MM.1S (cell line): ENCODE data around the gene CCDC80.

Experiments
- DNase-seq: peaks from one replicate; pipeline ENCODE4 v3.0.0-alpha.2; 2015
- H2AFZ ChIP-seq: fragments of 300-600 bp; sonication (generic); 2 replicates; pipeline ENCODE4 v1.6.0; 2016; ENCODE audit warnings: antibody characterized with exemption, low read length
- H3F3A ChIP-seq: fragments of 300-600 bp; sonication (generic); 2 replicates; pipeline ENCODE4 v1.6.1; 2016; ENCODE audit warnings: mild to moderate bottlenecking, antibody characterized with exemption, low read length, moderate library complexity, mixed read lengths; ENCODE audit not compliant: insufficient read depth
- H3K27ac ChIP-seq: fragments of 300-600 bp; sonication (generic); 2 replicates; pipeline ENCODE4 v1.5.1; 2016; ENCODE audit warnings: mild to moderate bottlenecking, low read length
- H3K27me3 ChIP-seq: fragments of 300-600 bp; sonication (generic); replicated peaks from 2 replicates; pipeline ENCODE4 v1.6.0; 2016; ENCODE audit warnings: low read length; ENCODE audit not compliant: insufficient read depth
- H3K36me3 ChIP-seq: fragments of 300-600 bp; sonication (generic); replicated peaks from 2 replicates; pipeline ENCODE4 v1.6.1; 2016; ENCODE audit warnings: mild to moderate bottlenecking, low read length, mixed read lengths; ENCODE audit not compliant: insufficient read depth
- H3K4me1 ChIP-seq: fragments of 300-600 bp; sonication (generic); 2 replicates; pipeline ENCODE4 v1.6.1; 2016; ENCODE audit warnings: low read length, mixed read lengths
- H3K4me2 ChIP-seq: fragments of 300-600 bp; sonication (generic); 2 replicates; pipeline ENCODE4 v1.6.0; 2016; ENCODE audit warnings: low read depth, low read length
- H3K4me3 ChIP-seq: fragments of 300-600 bp; sonication (generic); 2 replicates; pipeline ENCODE4 v1.5.1; 2016; ENCODE audit warnings: low read length, mixed read lengths
- H3K79me2 ChIP-seq: fragments of 300-600 bp; sonication (generic); 2 replicates; pipeline ENCODE4 v1.6.1; 2016; ENCODE audit warnings: mixed run types, low read length, mixed read lengths
- H3K9ac ChIP-seq: fragments of 300-600 bp; sonication (generic); 2 replicates; pipeline ENCODE4 v1.6.1; 2016; ENCODE audit warnings: low read length, mixed read lengths
- H3K9me2 ChIP-seq: fragments of 300-600 bp; sonication (generic); replicated peaks from 2 replicates; pipeline ENCODE4 v1.6.1; 2016; ENCODE audit warnings: mild to moderate bottlenecking, low read length, mixed read lengths; ENCODE audit not compliant: insufficient read depth
- H3K9me3 ChIP-seq: fragments of 300-600 bp; sonication (generic); replicated peaks from 2 replicates; pipeline ENCODE4 v1.6.1; 2016; ENCODE audit warnings: mild to moderate bottlenecking, low read length, mixed read lengths; ENCODE audit not compliant: insufficient read depth
- H4K20me1 ChIP-seq: fragments of 300-600 bp; sonication (generic); 2 replicates; pipeline ENCODE4 v1.6.1; 2016; ENCODE audit warnings: mild to moderate bottlenecking, low read length, moderate library complexity, mixed read lengths; ENCODE audit not compliant: insufficient read depth
- CTCF ChIP-seq: fragments of 300-600 bp; sonication (generic); IDR thresholded peaks from 2 replicates; pipeline ENCODE4 v1.5.1; 2016; ENCODE audit warnings: antibody characterized with exemption, low read length, mixed read lengths
- EZH2 ChIP-seq: fragments of 300-600 bp; sonication (generic); optimal IDR thresholded peaks from 2 replicates; pipeline ENCODE3; 2017; ENCODE audit warnings: low read depth, mild to moderate bottlenecking, antibody characterized with exemption, low read length, mixed read lengths
- EZH2phosphoT487 ChIP-seq: fragments of 300-600 bp; sonication (generic); IDR thresholded peaks from 2 replicates; pipeline ENCODE4 v1.6.1; 2018; ENCODE audit warnings: antibody characterized with exemption, low read length

CCDC80 gene

GRCh38 chr3:112585782-112586181, 55.2 kb downstream of the CCDC80 start:
- no peak for TF ChIP-seq EZH2phosphoT487
- TF ChIP-seq EZH2 = no peak
- TF ChIP-seq CTCF = no peak
- Histone ChIP-seq H3K9ac (no peak overlapping the region), H3K79me2 (no peaks in the 10 kb centered on the region), H3K4me3 (no peak overlapping the region), H4K20me1 (no peaks in the 10 kb centered on the region), H3K4me2 (no peak overlapping the region), H3F3A (no peaks in the 10 kb centered on the region), H2AFZ (no peak overlapping the region), H3K27me3 (no peaks in the 10 kb centered on the region), H3K9me3 (no peaks in the 10 kb centered on the region), H3K9me2 (no peaks in the 10 kb centered on the region), H3K27ac (no peak overlapping the region), H3K36me3 (no peaks in the 10 kb centered on the region), H3K4me1 (peaks cover 8% of the 10 kb centered on the region; the same call in 1 of the 2 replicates)
- DNase-seq = no peak

GRCh38 chr3:112583105-112583504, 57.8 kb downstream of the CCDC80 start:
- Histone ChIP-seq H3K9me3 (no peaks in the 10 kb centered on the region), H3K9ac (no peak overlapping the region), H3K4me2 (no peak overlapping the region), H3K79me2 (no peaks in the 10 kb centered on the region), H2AFZ (no peak overlapping the region), H3K36me3 (no peaks in the 10 kb centered on the region), H3K4me3 (no peak overlapping the region), H3F3A (no peaks in the 10 kb centered on the region), H3K27ac (no peak overlapping the region), H3K4me1 (peaks cover 8% of the 10 kb centered on the region; the same call in 1 of the 2 replicates), H3K9me2 (no peaks in the 10 kb centered on the region), H4K20me1 (no peaks in the 10 kb centered on the region), H3K27me3 (no peaks in the 10 kb centered on the region)
- DNase-seq = no peak
- TF ChIP-seq CTCF (no peak), EZH2phosphoT487 (no peak), EZH2 (no peak)

- H3K4me1 ChIP-seq = peaks cover 6% of the 10 kb centered on the region; the same call in 1 of the 2 replicates
- H3K4me2 ChIP-seq = no peak overlapping the region
- H3K79me2 ChIP-seq = no peaks in the 10 kb centered on the region
- no peaks in the 10 kb centered on the region for H3K9me2 ChIP-seq
- no peaks in the 10 kb centered on the region for H3F3A ChIP-seq
- no peaks in the 10 kb centered on the region for H4K20me1 ChIP-seq
- H3K27ac ChIP-seq = no peak overlapping the region
- H3K9me3 ChIP-seq = no peaks in the 10 kb centered on the region
- no peak overlapping the region for H3K9ac ChIP-seq
- no peaks in the 10 kb centered on the region for H3K27me3 ChIP-seq
- no peak overlapping the region for H3K4me3 ChIP-seq
- no peak overlapping the region for H2AFZ ChIP-seq
- no peaks in the 10 kb centered on the region for H3K36me3 ChIP-seq
- TF ChIP-seq CTCF (peak; percentile 60), EZH2 (no peak)
- peak; percentile 48 for DNase-seq
These were observed 58.6 kb downstream of the CCDC80 start for GRCh38 chr3:112582244-112582874.
